ENCODE measurements around the gene R3HDM4.

GRCh38 chr19:898663-899062 is 14.4 kb downstream of the R3HDM4 start:
- TF ChIP-seq CTCF (IDR thresholded peaks at IDR 0.05), result no peak
- TF ChIP-seq POLR2A (IDR thresholded peaks at IDR 0.05), result no peak
